ENCODE measurements around the gene UTY. TPM values are rescaled to one million over a fixed set of nuclear protein-coding genes. Genes with fewer than 3 reads are reported as not detected.

Gene UTY
- total and polyA plus RNA-seq, 2 experiments from 2014 or later, result 15.7 to 36.3 TPM

DNA sequence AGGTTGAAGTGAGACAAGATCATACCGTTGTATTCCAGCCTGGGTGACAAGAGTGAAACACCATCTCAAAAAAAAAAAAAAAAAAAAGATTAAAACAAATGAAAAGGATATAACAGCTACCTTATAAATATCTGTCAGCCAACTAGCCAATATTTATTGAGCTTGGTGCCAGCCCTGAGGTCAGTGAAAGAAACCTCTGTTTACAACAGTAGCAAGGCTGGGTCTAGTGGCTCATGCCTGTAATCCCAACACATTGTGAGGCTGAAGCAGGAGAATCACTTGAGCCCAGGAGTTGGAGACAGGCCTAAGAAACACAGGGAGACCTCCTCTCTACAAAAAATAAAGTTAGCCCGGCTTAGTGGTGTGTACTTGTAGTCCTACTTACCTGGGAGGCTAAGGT, 12.6 kb upstream of the UTY start:
- Histone ChIP-seq H3F3A (replicated peaks; ENCODE audit: low read depth) (no peaks in the 10 kb centered on the region), H3K4me1 (ENCODE audit: insufficient read depth) (no peaks in the 10 kb centered on the region), H2AFZ (no peak overlapping the region), H3K27ac (ENCODE audit: low read depth) (no peak overlapping the region), H3K4me2 (no peak overlapping the region), H3K36me3 (ENCODE audit: insufficient read depth) (no peaks in the 10 kb centered on the region), H3K4me3 (no peak overlapping the region), H3K79me2 (replicated peaks; ENCODE audit: insufficient read depth) (no peaks in the 10 kb centered on the region), H3K9me2 (ENCODE audit: insufficient read depth) (no peaks in the 10 kb centered on the region), H4K20me1 (replicated peaks; ENCODE audit: insufficient read depth) (no peaks in the 10 kb centered on the region), H3K27me3 (ENCODE audit: insufficient read depth) (no peaks in the 10 kb centered on the region)
- Mint-ChIP-seq H3K27ac (no peak overlapping the region), H3K9me3 (no peaks in the 10 kb centered on the region), H3K27me3 (ENCODE audit: insufficient read depth, low read depth, poor library complexity) (peaks cover 2% of the 10 kb centered on the region), H3K4me3 (no peak overlapping the region), H3K36me3 (ENCODE audit: low read depth) (no peaks in the 10 kb centered on the region), H3K4me1 (no peaks in the 10 kb centered on the region)
- TF ChIP-seq POLR2AphosphoS5 (IDR thresholded peaks at IDR 0.05; ENCODE audit: low read depth) (no peak), JUNB (IDR thresholded peaks at IDR 0.05; ENCODE audit: unreplicated experiment) (no peak), NANOG (IDR thresholded peaks at IDR 0.05; ENCODE audit: borderline replicate concordance) (no peak)
- TF ChIP-seq, protein P1, sequence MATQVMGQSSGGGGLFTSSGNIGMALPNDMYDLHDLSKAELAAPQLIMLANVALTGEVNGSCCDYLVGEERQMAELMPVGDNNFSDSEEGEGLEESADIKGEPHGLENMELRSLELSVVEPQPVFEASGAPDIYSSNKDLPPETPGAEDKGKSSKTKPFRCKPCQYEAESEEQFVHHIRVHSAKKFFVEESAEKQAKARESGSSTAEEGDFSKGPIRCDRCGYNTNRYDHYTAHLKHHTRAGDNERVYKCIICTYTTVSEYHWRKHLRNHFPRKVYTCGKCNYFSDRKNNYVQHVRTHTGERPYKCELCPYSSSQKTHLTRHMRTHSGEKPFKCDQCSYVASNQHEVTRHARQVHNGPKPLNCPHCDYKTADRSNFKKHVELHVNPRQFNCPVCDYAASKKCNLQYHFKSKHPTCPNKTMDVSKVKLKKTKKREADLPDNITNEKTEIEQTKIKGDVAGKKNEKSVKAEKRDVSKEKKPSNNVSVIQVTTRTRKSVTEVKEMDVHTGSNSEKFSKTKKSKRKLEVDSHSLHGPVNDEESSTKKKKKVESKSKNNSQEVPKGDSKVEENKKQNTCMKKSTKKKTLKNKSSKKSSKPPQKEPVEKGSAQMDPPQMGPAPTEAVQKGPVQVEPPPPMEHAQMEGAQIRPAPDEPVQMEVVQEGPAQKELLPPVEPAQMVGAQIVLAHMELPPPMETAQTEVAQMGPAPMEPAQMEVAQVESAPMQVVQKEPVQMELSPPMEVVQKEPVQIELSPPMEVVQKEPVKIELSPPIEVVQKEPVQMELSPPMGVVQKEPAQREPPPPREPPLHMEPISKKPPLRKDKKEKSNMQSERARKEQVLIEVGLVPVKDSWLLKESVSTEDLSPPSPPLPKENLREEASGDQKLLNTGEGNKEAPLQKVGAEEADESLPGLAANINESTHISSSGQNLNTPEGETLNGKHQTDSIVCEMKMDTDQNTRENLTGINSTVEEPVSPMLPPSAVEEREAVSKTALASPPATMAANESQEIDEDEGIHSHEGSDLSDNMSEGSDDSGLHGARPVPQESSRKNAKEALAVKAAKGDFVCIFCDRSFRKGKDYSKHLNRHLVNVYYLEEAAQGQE (IDR thresholded peaks at IDR 0.05; ENCODE audit: unreplicated experiment), result no peak
- TF ChIP-seq, protein P2, sequence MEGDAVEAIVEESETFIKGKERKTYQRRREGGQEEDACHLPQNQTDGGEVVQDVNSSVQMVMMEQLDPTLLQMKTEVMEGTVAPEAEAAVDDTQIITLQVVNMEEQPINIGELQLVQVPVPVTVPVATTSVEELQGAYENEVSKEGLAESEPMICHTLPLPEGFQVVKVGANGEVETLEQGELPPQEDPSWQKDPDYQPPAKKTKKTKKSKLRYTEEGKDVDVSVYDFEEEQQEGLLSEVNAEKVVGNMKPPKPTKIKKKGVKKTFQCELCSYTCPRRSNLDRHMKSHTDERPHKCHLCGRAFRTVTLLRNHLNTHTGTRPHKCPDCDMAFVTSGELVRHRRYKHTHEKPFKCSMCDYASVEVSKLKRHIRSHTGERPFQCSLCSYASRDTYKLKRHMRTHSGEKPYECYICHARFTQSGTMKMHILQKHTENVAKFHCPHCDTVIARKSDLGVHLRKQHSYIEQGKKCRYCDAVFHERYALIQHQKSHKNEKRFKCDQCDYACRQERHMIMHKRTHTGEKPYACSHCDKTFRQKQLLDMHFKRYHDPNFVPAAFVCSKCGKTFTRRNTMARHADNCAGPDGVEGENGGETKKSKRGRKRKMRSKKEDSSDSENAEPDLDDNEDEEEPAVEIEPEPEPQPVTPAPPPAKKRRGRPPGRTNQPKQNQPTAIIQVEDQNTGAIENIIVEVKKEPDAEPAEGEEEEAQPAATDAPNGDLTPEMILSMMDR (conservative IDR thresholded peaks at IDR 0.05; ENCODE audit: low read depth in 2 of 2), result no peak
- DNase-seq (ENCODE audit: low spot score), result no peak
- ATAC-seq, result no peak

DNA sequence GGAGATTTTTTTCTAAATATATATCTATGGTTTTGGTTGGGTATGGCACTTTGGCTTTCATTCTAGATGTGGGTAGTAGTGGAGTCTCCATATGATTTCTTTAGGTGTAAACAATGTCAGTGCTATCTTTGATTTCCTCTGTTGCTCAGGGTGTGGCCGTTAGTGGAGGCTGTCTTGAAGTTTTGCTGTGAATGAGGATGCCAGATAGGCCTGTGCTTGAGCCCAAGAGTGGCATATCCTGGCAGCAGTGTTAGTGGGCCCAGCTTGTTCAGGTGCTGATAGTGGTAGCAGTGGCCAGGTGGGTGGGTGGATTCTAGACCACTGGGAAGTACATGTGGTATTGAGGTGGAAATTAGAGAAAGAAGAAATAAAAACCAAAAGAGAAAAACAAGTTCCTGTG, 8.9 kb upstream of the UTY start:
- Mint-ChIP-seq H3K27ac (no peak overlapping the region), H3K9me3 (no peaks in the 10 kb centered on the region), H3K36me3 (ENCODE audit: low read depth) (no peaks in the 10 kb centered on the region), H3K4me1 (no peaks in the 10 kb centered on the region), H3K4me3 (no peak overlapping the region), H3K27me3 (ENCODE audit: insufficient read depth, low read depth, poor library complexity) (peaks cover 2% of the 10 kb centered on the region)
- H2AFZ ChIP-seq, result no peak overlapping the region
- no peak overlapping the region for H3K4me2 ChIP-seq
- H3K79me2 ChIP-seq (replicated peaks; ENCODE audit: insufficient read depth), result no peaks in the 10 kb centered on the region
- no peaks in the 10 kb centered on the region for H3K27me3 ChIP-seq (ENCODE audit: insufficient read depth)
- H3K4me1 ChIP-seq (ENCODE audit: insufficient read depth), result no peaks in the 10 kb centered on the region
- no peaks in the 10 kb centered on the region for H3K36me3 ChIP-seq (ENCODE audit: insufficient read depth)
- no peaks in the 10 kb centered on the region for H3F3A ChIP-seq (replicated peaks; ENCODE audit: low read depth)
- ATAC-seq, result no peak
- H3K27ac ChIP-seq (ENCODE audit: low read depth), result no peak overlapping the region
- H3K9me2 ChIP-seq (ENCODE audit: insufficient read depth), result no peaks in the 10 kb centered on the region
- DNase-seq (ENCODE audit: low spot score), result no peak
- H3K4me3 ChIP-seq, result no peak overlapping the region
- H4K20me1 ChIP-seq (replicated peaks; ENCODE audit: insufficient read depth), result no peaks in the 10 kb centered on the region
- TF ChIP-seq, protein P3, sequence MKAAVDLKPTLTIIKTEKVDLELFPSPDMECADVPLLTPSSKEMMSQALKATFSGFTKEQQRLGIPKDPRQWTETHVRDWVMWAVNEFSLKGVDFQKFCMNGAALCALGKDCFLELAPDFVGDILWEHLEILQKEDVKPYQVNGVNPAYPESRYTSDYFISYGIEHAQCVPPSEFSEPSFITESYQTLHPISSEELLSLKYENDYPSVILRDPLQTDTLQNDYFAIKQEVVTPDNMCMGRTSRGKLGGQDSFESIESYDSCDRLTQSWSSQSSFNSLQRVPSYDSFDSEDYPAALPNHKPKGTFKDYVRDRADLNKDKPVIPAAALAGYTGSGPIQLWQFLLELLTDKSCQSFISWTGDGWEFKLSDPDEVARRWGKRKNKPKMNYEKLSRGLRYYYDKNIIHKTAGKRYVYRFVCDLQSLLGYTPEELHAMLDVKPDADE (IDR thresholded peaks at IDR 0.05), result no peak
- TF ChIP-seq STAT1 (IDR thresholded peaks at IDR 0.05; ENCODE audit: unreplicated experiment), result no peak
- no peak for TF ChIP-seq POLR2AphosphoS5 (IDR thresholded peaks at IDR 0.05; ENCODE audit: low read depth)
- no peak for TF ChIP-seq EZH2 (IDR thresholded peaks at IDR 0.05; ENCODE audit: low read depth, unreplicated experiment)
- TF ChIP-seq JUNB (IDR thresholded peaks at IDR 0.05; ENCODE audit: unreplicated experiment), result no peak
- TF ChIP-seq, protein P4, sequence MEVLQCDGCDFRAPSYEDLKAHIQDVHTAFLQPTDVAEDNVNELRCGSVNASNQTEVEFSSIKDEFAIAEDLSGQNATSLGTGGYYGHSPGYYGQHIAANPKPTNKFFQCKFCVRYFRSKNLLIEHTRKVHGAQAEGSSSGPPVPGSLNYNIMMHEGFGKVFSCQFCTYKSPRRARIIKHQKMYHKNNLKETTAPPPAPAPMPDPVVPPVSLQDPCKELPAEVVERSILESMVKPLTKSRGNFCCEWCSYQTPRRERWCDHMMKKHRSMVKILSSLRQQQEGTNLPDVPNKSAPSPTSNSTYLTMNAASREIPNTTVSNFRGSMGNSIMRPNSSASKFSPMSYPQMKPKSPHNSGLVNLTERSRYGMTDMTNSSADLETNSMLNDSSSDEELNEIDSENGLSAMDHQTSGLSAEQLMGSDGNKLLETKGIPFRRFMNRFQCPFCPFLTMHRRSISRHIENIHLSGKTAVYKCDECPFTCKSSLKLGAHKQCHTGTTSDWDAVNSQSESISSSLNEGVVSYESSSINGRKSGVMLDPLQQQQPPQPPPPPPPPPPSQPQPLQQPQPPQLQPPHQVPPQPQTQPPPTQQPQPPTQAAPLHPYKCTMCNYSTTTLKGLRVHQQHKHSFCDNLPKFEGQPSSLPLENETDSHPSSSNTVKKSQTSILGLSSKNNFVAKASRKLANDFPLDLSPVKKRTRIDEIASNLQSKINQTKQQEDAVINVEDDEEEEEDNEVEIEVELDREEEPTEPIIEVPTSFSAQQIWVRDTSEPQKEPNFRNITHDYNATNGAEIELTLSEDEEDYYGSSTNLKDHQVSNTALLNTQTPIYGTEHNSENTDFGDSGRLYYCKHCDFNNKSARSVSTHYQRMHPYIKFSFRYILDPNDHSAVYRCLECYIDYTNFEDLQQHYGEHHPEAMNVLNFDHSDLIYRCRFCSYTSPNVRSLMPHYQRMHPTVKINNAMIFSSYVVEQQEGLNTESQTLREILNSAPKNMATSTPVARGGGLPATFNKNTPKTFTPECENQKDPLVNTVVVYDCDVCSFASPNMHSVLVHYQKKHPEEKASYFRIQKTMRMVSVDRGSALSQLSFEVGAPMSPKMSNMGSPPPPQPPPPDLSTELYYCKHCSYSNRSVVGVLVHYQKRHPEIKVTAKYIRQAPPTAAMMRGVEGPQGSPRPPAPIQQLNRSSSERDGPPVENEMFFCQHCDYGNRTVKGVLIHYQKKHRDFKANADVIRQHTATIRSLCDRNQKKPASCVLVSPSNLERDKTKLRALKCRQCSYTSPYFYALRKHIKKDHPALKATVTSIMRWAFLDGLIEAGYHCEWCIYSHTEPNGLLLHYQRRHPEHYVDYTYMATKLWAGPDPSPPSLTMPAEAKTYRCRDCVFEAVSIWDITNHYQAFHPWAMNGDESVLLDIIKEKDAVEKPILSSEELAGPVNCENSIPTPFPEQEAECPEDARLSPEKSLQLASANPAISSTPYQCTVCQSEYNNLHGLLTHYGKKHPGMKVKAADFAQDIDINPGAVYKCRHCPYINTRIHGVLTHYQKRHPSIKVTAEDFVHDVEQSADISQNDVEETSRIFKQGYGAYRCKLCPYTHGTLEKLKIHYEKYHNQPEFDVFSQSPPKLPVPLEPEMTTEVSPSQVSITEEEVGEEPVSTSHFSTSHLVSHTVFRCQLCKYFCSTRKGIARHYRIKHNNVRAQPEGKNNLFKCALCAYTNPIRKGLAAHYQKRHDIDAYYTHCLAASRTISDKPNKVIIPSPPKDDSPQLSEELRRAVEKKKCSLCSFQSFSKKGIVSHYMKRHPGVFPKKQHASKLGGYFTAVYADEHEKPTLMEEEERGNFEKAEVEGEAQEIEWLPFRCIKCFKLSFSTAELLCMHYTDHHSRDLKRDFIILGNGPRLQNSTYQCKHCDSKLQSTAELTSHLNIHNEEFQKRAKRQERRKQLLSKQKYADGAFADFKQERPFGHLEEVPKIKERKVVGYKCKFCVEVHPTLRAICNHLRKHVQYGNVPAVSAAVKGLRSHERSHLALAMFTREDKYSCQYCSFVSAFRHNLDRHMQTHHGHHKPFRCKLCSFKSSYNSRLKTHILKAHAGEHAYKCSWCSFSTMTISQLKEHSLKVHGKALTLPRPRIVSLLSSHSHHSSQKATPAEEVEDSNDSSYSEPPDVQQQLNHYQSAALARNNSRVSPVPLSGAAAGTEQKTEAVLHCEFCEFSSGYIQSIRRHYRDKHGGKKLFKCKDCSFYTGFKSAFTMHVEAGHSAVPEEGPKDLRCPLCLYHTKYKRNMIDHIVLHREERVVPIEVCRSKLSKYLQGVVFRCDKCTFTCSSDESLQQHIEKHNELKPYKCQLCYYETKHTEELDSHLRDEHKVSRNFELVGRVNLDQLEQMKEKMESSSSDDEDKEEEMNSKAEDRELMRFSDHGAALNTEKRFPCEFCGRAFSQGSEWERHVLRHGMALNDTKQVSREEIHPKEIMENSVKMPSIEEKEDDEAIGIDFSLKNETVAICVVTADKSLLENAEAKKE (CRISPR knock-in tag; IDR thresholded peaks at IDR 0.05), result no peak
- TF ChIP-seq CREB1 (CRISPR knock-in tag; IDR thresholded peaks at IDR 0.05; ENCODE audit: low read depth), result no peak

Measured in GM23338 (cell line).